Activated naive CD4-positive, alpha-beta T cell treated with anti-CD3 and anti-CD28 coated beads for 36 hours (primary cell): ENCODE results near the gene PXN. TPM values are rescaled to one million over a fixed set of nuclear protein-coding genes. Genes with fewer than 3 reads are reported as not detected.

Source experiments
- CTCF ChIA-PET: fragments of 350-600 bp; sonication (Branson Sonifier 250); formaldehyde crosslinking; loops from one replicate; lab custom pipeline; 2021; ENCODE audit warnings: antibody characterized with exemption; lab: Charles Lee
- DNase-seq: peaks from one replicate; pipeline ENCODE4 v3.0.0-alpha.2; 2020
- H3K27ac Mint-ChIP-seq: one replicate; pipeline ENCODE4 v1.8.0; 2021; ENCODE audit warnings: mild to moderate bottlenecking, mixed read lengths
- H3K27me3 Mint-ChIP-seq: one replicate; pipeline ENCODE4 v1.8.0; 2021; ENCODE audit warnings: low read depth, mixed read lengths
- H3K36me3 Mint-ChIP-seq: one replicate; pipeline ENCODE4 v1.8.0; 2021; ENCODE audit warnings: low read depth, mixed read lengths
- H3K4me1 Mint-ChIP-seq: one replicate; pipeline ENCODE4 v1.8.0; 2021; ENCODE audit warnings: low read depth, mixed read lengths
- H3K4me3 Mint-ChIP-seq: one replicate; pipeline ENCODE4 v1.8.0; 2021; ENCODE audit warnings: mild to moderate bottlenecking, moderate library complexity, mixed read lengths
- H3K9me3 Mint-ChIP-seq: one replicate; pipeline ENCODE4 v1.8.0; 2021; ENCODE audit warnings: mixed read lengths
- intact Hi-C: fragments of 100-400 bp; cut with micrococcal nuclease; formaldehyde crosslinking; loops from one replicate; pipeline ENCODE4 v1.15.1; 2023
- total RNA-seq, 2 experiments: library from RNA; stranded (reverse); gene quantifications; one replicate each; pipeline ENCODE4 v1.2.3, GENCODE V29; 2021

Gene PXN
- total RNA-seq, 2 experiments from 2014 or later = 109 to 112 TPM

DNA sequence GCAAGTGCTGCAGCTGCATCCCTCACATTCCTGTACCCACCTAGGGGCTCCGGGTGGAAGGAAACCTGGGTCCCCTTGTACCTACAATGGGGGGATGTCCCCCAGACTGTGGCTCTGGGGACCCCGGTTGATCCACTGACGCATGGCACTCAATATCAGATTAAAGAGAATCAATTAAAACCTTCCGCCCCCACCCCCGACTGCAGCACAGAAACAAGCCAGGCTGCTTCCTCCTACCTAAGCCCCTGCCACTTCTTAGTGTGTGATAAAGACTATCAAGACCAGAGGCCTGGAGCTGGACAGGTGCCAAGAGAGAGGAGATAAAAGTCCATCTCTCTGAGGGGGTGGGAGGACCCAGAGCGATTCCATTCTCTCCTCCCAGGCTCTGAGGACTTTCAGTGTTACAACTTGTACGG lies 36.5 kb downstream of the PXN start:
- DNase-seq = no peak
- intact Hi-C loops = loop anchor here (10.0 kb wide), 1 partner anchor 206 kb away; the partner anchor contains the start of gene COX6A1
- Mint-ChIP-seq H3K36me3 (peaks cover 3% of the 10 kb centered on the region), H3K27ac (peak overlapping the region; percentile 84), H3K9me3 (no peaks in the 10 kb centered on the region), H3K4me1 (peaks cover 94% of the 10 kb centered on the region), H3K4me3 (no peak overlapping the region), H3K27me3 (no peaks in the 10 kb centered on the region)
- CTCF ChIA-PET = interaction anchor here (0.6 to 10.8 kb wide), 13 partner anchors 10 to 73 kb away, joined by 3 to 637 read pairs (median 17); partner anchors contain the start of genes PXN, RNU4-1, RNU4-2 and RPLP0

DNA sequence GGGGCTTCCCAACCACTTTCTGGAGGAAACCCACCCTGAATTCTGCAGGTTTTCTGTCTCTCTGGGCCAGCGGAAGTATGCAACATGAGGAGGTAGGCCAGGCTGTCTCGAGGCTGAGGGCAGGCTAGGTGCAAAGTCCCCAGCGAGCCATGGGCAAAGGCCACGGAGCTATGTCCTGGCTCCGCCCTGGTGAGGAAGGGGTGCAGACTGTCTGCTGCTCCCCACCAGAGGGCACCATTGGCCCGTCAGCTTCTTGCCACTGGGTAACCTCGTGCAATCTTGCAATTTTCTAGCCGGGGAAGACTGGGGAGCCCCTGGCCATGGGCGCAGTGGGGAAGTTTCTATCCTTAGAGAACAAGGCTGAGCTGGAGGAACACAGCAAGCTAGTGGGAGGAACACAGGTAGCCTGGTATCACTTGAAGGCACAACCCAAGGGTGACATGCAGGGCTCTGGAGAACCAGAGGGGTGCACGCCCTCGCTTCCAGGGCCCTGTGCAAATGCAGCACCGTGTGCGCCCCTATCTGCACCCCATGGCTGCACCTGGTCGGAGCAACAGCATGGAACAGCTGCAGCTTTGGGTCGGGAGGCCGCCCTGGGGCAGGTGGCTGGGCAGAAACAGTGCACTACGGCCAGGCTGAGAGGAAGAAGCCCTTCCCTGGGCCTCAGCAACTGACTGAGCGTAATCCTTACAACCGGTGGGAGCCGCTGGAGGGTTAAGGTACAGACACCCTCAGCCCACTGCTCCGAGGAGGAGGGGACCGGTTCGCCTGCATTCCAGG lies 37.0 kb downstream of the PXN start:
- intact Hi-C loops = loop anchor here (1.0 to 10.0 kb wide), 4 partner anchors 37 to 206 kb away; partner anchors contain the start of genes COX6A1 and PXN
- Mint-ChIP-seq H3K36me3 (peaks cover 5% of the 10 kb centered on the region), H3K9me3 (no peaks in the 10 kb centered on the region), H3K27ac (peak overlapping the region; percentile 84), H3K4me1 (peaks cover 88% of the 10 kb centered on the region), H3K4me3 (peak overlapping the region; percentile 49), H3K27me3 (no peaks in the 10 kb centered on the region)
- DNase-seq = peak; percentile 96
- CTCF ChIA-PET = interaction anchor here (0.6 to 10.8 kb wide), 22 partner anchors 9 to 264 kb away, joined by 3 to 637 read pairs (median 8); partner anchors contain the start of genes PXN, RNU4-1, RNU4-2 and RPLP0

DNA sequence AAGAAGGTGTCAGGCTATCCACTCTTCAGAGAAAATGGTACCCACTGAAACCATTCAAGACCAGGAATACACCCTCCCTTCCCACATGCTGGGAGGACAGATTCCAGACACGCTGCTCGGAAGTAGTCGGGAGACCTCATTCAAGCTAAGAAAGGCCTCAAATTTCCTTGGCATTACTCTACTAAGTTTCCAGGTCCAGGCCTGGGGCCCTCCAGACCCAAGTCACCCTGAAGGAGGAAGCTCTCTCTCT lies 37.6 kb downstream of the PXN start:
- Mint-ChIP-seq H3K4me1 (peaks cover 84% of the 10 kb centered on the region), H3K27me3 (no peaks in the 10 kb centered on the region), H3K36me3 (peaks cover 10% of the 10 kb centered on the region), H3K27ac (peak overlapping the region; percentile 84), H3K4me3 (no peak overlapping the region), H3K9me3 (no peaks in the 10 kb centered on the region)
- intact Hi-C loops = loop anchor here (1.0 to 10.0 kb wide), 4 partner anchors 37 to 207 kb away; partner anchors contain the start of genes COX6A1 and PXN
- CTCF ChIA-PET = interaction anchor here (0.6 to 10.8 kb wide), 21 partner anchors 8 to 264 kb away, joined by 3 to 637 read pairs (median 10); partner anchors contain the start of genes PXN, RNU4-1, RNU4-2 and RPLP0
- DNase-seq = no peak

DNA sequence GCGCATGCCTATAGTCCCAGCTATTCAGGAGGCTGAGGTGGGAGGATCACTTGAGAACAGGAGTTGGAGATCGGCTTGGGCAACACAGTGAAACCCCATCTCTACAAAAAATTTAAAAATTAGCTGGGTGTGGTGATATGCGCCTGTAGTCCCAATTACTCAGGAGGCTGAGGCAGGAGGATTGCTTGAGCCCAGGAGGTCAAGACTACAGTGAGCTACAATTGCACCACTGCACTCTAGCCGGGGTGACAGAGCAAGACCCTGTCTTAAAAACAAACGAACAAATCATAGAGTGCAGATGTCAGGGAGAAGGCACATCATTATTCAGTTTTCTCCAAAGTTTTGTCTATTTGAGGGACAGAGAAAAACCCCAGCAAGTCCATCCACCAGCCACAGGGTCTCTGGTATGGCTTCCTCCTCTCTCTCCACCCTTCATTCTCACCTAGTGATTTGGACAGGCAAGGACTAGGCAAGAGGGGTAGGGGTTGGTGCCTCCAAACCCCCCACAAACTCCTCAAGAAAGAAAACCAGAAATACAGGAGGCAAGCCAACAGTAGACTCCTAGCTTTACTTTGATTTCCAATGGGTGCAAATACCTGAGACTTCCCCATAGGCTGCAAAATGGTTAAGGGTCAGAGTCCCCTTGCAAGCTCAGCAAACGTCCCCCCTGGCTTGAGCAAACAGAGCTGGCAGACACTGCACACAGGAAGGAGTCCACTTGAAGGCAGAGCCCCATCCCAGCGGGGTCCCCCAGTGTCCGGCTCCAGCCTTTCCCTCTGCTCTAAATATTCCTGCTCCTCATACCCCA lies 38.1 kb downstream of the PXN start:
- Mint-ChIP-seq H3K27ac (peak overlapping the region; percentile 84), H3K4me1 (peaks cover 79% of the 10 kb centered on the region), H3K9me3 (no peaks in the 10 kb centered on the region), H3K27me3 (no peaks in the 10 kb centered on the region), H3K36me3 (peaks cover 13% of the 10 kb centered on the region), H3K4me3 (no peak overlapping the region)
- CTCF ChIA-PET = interaction anchor here (0.6 to 10.8 kb wide), 24 partner anchors 8 to 265 kb away, joined by 3 to 637 read pairs (median 6); partner anchors contain the start of genes PXN, RNU4-1, RNU4-2 and RPLP0
- no peak for DNase-seq
- intact Hi-C loops = loop anchor here (1.0 to 10.0 kb wide), 4 partner anchors 38 to 207 kb away; partner anchors contain the start of genes COX6A1 and PXN

DNA sequence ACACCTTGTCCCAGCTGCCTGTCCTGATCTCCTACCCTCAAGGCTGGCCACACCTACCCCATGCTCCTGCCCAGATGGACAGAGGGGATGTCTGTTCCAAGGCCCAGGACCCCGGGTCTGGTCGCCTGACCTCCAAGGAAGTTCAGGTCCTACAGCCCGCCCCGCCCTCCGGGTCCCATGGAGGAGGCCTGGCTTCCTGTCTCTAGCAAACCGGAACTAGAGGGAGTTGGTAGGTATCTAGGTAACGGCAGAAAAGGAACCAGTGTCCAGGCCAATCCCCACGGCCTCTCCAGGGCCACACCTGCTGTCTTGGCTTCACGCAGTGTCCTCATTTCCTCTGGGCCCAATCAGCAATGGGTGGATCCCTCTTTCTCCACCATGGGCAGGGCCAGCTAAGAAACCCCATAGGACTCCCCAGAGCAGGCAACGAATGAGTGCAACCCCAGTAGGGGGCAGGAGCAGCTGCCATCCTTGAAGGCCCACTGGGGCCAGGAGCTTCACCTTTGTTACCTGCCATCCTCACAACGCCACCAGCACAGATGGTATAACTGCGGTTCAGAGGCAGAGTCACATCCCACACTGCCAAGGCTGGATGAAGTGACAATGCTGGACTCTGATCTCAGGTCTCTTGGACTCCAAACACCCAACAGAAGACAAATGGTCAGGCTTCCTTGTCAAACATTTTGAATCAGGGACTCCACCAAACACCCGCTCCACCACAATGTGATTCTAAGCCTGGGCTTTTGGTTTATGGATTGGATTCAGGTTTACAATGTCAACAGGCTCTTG lies 39.5 kb downstream of the PXN start:
- H3K4me1 Mint-ChIP-seq = peaks cover 65% of the 10 kb centered on the region
- peak; percentile 34 for DNase-seq
- intact Hi-C loops = loop anchor here (10.0 kb wide), 1 partner anchor 209 kb away; the partner anchor contains the start of gene COX6A1
- H3K36me3 Mint-ChIP-seq = peaks cover 13% of the 10 kb centered on the region
- peak overlapping the region; percentile 61 for H3K4me3 Mint-ChIP-seq
- H3K9me3 Mint-ChIP-seq = no peaks in the 10 kb centered on the region
- H3K27ac Mint-ChIP-seq = peak overlapping the region; percentile 89
- no peaks in the 10 kb centered on the region for H3K27me3 Mint-ChIP-seq
- CTCF ChIA-PET = interaction anchor here (0.5 to 10.8 kb wide), 10 partner anchors 10 to 245 kb away, joined by 3 to 637 read pairs (median 34); partner anchors contain the start of genes PXN, RNU4-1, RNU4-2 and RPLP0

DNA sequence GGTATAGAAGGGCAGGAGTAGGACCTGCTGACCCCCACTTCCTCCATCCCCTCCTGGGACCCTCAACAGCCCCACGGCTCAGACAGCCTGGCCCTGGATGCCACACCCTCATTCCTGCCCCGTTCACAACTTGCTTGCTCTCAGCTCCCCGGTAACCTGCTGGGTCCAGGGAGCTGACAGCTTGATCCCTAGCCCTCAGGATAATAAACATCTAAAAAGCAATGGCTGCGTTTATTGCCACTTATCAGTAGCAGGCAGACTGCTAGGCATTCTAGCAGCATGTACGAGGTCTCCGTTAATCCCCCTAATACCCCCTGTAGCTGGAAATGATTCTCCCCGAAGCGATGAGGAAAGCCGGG lies 40.4 kb downstream of the PXN start:
- Mint-ChIP-seq H3K27me3 (no peaks in the 10 kb centered on the region), H3K4me3 (peak overlapping the region; percentile 61), H3K36me3 (peaks cover 16% of the 10 kb centered on the region), H3K9me3 (no peaks in the 10 kb centered on the region), H3K27ac (peak overlapping the region; percentile 89), H3K4me1 (peaks cover 56% of the 10 kb centered on the region)
- DNase-seq = no peak
- CTCF ChIA-PET = interaction anchor here (0.6 to 10.8 kb wide), 6 partner anchors 11 to 36 kb away, joined by 3 to 637 read pairs (median 76); partner anchors contain the start of genes PXN and RPLP0
- intact Hi-C loops = loop anchor here (10.0 kb wide), 1 partner anchor 210 kb away; the partner anchor contains the start of gene COX6A1

DNA sequence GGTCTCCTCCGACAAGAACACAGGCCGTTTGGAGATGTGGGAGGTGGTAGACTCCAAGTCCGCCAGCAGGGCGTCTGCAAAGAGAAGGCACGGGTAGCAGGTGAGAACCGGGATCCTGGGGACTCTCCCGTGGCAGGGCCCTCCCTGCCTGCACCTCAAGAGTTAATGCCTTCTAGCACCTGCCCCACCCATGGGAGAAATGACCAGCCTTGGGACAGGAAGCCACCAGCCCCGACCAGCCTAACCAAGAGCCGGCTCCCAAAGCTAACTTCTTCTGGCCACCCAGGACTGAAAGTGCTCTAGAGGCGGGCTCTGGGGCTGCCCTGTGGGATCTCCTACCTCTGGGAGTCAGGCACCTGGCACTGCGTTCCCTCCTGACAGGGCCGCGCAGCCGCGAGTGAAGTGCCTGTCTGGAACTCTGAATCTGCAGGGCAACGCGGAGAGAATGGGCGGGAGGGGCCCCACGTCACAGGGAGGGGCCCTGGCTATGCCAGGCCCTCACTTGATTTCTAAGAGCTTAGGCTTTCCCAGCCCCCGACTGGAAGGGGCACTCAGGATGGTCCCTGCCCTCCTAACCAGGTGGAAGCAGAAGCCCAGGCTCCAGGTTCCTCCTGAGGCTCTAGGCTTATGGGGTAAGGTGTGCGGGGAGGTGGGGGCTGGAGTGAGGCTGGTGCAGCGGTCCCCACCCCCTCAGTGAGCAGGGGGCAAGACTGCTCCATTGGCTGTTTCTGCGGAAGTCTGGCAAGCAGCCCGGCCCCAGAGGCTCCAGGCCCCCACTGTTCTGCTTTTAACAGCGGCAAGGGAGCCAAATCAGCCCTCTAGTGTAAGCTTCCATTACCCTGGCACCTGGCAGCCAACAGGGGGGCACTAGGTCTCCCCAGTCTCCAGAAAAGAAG lies 41.0 kb downstream of the PXN start:
- DNase-seq = no peak

DNA sequence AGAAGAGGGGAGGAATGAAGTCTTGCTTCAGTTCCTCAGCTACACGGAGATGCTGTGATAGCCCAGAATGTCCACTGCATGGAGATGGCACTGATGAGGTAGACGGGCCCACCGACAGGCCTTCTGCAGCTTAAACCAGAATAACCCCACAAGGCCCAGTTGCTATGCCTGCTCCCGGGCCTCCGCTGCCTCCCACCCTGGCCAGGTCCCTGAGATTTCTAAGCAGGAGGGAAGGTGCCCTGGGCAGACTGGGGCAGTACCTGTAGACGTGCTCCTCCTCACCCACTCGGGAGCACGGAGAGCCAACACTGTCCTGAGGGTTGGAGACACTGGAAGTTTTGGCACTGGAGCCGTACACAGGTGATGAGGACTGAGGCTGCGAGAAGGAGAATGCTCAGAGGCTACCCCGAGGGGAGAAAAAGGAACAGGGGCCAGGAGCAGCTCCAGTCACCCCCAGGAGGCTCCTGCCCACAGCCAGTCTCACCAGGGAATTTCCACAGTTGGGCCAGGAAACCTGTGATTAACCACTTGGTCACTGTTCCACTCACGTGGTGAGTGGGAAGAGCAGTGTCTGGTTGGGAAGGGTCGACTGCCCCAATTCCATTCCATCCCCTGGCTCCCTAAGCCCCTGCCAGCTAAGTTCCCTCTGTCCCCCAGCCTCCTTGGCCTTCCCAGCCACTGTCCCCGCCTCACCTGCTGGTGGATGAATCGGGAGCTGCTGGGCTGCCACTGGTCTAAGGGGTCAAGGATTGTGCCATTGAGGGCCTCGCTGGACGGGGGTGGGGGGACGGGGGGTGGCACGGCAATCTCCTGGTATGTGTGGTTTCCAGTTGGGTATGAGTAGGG lies 41.8 kb downstream of the PXN start:
- CTCF ChIA-PET = interaction anchor here (10.8 kb wide), 1 partner anchor 38 kb away, joined by 637 read pairs; the partner anchor contains the start of gene PXN
- Mint-ChIP-seq H3K4me3 (no peak overlapping the region), H3K9me3 (no peaks in the 10 kb centered on the region), H3K36me3 (peaks cover 18% of the 10 kb centered on the region), H3K27me3 (no peaks in the 10 kb centered on the region), H3K4me1 (peaks cover 41% of the 10 kb centered on the region), H3K27ac (no peak overlapping the region)
- DNase-seq = no peak
- intact Hi-C loops = loop anchor here (10.0 kb wide), 1 partner anchor 211 kb away; the partner anchor contains the start of gene COX6A1

More for the DNA sequence above, 41.0 kb downstream of the PXN start:
- Mint-ChIP-seq H3K4me1 (peaks cover 50% of the 10 kb centered on the region), H3K4me3 (no peak overlapping the region), H3K9me3 (no peaks in the 10 kb centered on the region), H3K27ac (peak overlapping the region; percentile 89), H3K36me3 (peaks cover 17% of the 10 kb centered on the region), H3K27me3 (no peaks in the 10 kb centered on the region)
- CTCF ChIA-PET = interaction anchor here (1.2 to 10.8 kb wide), 4 partner anchors 11 to 37 kb away, joined by 3 to 637 read pairs (median 108); partner anchors contain the start of genes PXN and RPLP0
- intact Hi-C loops = loop anchor here (10.0 kb wide), 1 partner anchor 210 kb away; the partner anchor contains the start of gene COX6A1

DNA sequence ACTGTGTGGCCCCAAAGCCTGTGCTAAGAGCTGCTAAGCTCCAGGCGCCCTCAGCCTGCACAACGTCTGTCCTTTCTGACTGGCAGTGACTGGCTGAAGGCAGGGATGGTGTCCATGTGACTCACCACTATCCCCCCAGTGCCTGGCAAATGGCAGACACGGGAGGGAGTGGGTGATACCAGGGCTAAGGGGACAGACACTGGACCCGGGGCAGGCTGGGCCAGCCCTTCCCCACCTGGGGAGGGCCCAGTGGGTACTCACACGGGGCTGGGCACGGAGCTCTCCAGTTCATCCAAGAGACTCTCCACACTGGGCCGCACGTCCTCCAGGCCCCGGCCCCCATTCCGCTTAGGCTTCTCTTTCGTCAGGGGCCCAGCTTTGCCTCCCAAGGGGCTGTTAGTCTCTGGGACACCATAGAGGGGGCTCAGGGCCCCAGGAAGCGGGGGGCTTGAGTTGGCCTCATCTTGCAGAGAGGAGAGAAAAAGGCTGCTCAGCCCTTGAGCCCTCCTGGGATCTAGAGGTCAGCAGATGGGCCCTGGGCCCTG lies 43.2 kb downstream of the PXN start:
- CTCF ChIA-PET = no interaction called here
- no peaks in the 10 kb centered on the region for H3K9me3 Mint-ChIP-seq
- H3K4me3 Mint-ChIP-seq = no peak overlapping the region
- no peak for DNase-seq
- peak overlapping the region; percentile 13 for H3K27ac Mint-ChIP-seq
- H3K4me1 Mint-ChIP-seq = peaks cover 28% of the 10 kb centered on the region
- H3K36me3 Mint-ChIP-seq = peaks cover 20% of the 10 kb centered on the region
- H3K27me3 Mint-ChIP-seq = no peaks in the 10 kb centered on the region
- intact Hi-C loops = loop anchor here (10.0 kb wide), 1 partner anchor 212 kb away; the partner anchor contains the start of gene COX6A1
